GM21526 (cell line): Measurements from ENCODE around the gene CCDC160.

Experiments
- ATAC-seq: cut with Tn5 transposase; IDR thresholded peaks from one replicate; pipeline ENCODE4 v1.9.1; 2021; ENCODE audit warnings: moderate library complexity; ENCODE audit not compliant: unreplicated experiment, low FRiP score

The CCDC160 gene

GRCh38 chrX:134294548-134294947, 57.6 kb downstream of the CCDC160 start:
- ATAC-seq = no peak
